HG03469 (cell line): Measurements from ENCODE around the gene LDLRAP1.

Experiments
- ATAC-seq: cut with Tn5 transposase; IDR thresholded peaks from one replicate; pipeline ENCODE4 v1.9.1; 2021; ENCODE audit warnings: mild to moderate bottlenecking, moderate library complexity, moderate number of reproducible peaks; ENCODE audit not compliant: unreplicated experiment

LDLRAP1 gene

DNA sequence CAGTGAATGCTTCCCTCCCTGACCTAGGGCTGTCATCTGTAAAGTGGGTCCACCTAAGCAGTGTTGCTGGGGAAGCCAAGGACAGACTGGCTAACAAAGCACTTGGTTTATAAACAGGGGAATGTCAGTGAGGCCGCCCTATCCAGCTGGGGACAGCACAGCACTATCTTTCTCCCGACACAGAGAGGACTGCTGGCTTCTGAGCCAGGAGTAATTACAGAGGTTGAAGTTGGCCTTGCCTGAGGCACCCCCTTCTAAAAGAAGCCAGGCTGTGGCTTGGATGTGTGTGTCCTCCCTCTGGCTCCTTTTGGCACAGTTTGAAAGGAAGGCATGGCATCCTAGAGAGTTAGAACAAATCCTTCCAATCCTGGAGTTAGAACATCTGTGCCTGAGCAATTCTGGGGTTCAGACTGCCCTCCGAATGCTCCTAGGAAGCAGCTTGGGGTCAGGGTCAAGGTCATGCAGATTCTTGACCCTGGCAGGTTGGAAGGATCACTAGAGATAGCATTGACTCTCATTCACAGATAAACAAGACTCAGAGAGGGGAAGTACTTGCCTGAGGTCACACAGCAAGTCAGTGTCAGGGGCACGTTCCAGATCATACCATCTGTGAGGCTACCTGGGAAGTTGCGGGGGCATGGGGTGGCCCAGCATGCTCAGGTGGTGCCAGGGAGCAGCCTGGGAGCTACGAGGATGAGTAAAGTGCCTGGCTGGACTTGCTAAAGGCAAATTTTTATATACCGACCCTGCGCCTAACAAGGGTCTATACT is 1.3 kb upstream of the LDLRAP1 start:
- ATAC-seq = no peak

DNA sequence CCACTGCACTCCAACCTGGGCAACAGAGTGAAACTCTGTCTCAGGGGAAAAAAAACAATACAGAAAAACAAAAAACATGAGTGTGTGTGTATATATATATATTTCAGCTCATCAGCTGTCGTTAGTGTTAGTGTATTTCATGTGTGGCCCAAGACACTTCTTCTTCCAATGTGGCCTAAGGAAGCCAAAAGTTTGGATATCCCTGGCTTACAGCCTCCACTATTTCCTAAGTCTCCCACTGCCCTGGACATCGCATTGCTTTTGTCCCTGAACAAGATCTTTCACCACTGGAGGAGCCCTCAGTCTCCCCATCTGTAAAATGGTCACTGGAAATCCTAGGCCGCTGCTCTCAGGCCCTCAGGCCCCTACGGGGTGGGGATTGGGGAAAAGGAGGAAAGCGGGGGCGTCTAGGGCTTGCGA is 391 bp upstream of the LDLRAP1 start:
- no peak for ATAC-seq

DNA sequence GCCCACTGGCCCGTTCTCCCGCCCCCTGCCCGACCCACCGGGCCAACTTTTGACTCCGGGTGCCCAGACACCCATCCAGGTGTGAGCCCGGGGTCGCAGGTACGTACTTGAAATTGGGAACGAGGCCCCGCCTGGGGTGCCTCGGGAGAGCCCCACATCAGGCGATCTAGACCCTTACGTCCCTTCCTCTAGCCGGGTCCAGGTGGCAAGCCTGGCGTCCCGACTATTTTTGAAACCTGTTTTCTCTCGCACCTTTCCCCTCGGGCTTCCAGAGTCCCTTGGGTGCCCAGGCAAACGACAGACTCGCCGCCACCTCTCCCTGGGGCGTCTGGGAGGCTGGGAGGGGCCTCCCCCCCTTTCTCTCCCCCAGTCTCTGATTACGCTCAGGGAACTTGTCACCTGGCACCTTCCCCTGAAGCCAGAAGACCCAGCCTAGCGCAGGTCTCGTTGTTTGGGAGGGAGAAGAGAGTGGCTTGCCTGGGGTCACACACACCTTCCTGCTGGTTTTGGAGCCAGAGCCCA is 898 bp downstream of the LDLRAP1 start:
- ATAC-seq = no peak

DNA sequence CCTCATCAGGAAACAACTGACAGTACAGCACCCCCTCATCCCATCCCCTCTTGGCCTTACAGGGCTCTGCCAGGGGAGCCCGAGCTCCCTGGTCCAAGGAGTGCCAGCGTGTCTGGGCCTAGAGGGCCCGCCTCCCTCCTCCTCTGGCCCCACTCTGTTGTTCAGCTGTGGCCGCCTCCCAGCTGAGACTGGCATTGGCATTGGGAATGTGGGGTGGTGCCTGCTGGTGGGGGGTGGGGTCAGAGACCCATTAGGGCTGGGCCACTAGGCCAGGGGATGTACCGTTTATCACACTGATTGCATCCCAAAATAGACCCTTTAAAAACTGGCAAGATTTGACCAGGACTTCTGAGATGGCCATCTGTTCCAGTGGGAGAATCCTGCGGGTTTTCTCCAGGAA is 1.4 kb downstream of the LDLRAP1 start:
- ATAC-seq = no peak

DNA sequence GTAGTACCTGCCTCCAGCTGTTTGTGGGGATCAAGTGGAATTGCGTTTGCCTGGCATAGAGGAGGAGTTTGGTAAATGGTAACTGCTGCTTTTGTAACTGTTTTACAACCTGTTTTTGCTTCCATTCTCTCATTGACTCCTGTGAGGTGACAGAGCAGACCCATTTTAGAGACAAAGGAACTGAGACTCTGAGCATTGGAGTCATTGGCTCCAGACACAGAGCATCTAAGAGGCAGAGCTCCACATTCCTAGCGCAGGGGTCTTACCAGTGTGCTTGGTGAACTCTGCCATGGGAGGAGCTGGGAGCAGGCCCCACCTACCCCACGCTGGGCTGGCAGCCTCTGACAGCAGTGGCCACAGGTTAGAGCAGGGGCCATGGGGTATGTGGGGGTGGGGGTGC is 2.4 kb downstream of the LDLRAP1 start:
- no peak for ATAC-seq

DNA sequence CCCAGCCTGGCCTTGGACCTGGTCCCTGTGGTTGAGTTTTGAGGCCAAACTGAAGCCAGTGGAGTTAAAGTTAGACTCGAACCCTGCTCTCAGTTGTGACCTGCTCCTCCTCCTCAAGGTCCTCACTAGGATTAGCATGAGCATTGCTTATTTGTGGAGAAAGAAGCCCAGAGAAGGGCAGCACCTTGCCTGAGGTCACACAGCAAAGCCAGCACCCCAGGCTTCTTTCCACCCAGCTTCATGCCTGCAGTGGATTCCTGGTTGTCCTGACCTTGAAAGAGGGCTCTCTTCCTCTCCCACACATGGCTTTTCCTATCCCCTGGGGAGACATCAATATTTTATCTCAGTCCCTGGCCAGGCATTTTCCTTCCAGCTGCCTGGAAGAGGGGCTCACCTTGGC is 2.8 kb downstream of the LDLRAP1 start:
- ATAC-seq = no peak

DNA sequence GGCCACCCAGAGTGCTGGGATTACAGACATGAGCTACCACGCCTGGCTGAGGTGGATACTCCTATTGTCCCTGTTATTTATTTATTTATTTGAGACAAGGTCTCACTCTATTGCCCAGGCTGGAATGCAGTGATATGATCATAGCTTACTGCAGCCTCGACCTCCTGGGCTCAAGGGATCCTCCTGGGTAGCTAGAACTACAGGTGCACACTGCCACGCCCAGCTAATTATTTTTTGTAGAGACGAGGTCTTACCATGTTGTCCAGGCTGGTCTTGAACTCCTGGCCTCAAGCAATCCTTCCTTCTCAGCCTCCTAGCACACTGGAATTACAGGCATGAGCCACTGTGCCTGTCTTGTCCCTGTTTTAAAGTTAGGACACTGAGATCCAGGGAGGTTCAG is 5.2 kb downstream of the LDLRAP1 start:
- no peak for ATAC-seq

DNA sequence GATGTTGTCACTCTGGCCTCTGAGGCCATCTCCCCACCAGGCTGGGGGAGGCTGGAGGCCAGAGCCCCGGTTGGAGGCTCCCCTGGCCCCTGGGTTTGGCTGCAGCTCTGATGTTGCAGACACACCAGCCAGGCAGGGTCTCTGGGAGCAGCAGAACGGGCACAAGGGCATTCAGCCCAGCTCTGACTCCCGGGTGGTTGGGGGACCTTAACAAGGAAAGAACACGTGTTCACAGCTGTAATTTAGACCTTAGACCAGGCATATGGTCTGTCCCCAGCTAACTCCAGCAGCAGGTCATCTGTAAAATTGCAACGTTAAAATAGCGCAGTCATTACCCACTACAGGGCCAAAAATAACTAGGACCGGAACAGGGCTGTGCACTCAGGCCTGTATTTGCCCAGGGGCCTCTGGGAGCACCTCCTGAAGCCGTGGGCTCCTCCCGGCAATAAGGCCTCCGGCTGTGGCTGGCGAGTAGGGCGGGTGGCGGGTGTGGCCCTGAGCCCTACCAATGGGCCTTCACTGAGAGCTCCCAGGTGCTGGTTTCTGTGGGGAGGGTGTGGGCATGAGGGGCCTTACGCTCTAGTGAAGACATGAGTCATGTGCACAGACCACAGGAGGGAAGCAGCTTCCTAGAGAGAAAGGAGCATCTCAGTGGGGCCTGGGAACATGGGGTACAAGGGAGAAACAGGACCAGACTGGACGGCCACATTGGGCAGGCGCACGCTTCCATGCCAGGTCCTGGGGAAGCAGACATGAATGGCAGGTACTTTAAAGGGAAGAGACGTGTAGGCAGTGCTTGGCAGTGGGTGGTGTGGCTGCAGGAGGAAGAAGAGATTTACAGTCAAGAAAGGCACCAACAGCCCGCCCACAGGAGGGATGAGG is 6.1 kb downstream of the LDLRAP1 start:
- peak; percentile 72 for ATAC-seq

DNA sequence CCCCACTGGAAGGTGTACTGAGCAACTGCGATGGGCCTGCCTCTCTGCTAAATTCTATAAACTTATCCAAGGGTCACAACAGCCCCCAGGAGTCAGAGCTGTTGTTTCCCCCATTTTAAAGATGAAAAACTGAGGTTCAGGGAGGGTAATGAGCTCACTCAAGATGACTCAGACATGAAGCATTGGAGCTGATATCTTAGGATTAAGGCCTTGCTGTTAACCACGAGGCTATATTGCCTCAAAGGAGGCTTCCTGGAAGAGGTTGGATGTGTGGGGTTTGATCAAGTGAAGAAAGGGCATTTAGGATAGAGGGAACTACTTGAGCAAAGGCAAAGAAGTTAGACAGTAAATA is 6.7 kb downstream of the LDLRAP1 start:
- ATAC-seq = no peak

DNA sequence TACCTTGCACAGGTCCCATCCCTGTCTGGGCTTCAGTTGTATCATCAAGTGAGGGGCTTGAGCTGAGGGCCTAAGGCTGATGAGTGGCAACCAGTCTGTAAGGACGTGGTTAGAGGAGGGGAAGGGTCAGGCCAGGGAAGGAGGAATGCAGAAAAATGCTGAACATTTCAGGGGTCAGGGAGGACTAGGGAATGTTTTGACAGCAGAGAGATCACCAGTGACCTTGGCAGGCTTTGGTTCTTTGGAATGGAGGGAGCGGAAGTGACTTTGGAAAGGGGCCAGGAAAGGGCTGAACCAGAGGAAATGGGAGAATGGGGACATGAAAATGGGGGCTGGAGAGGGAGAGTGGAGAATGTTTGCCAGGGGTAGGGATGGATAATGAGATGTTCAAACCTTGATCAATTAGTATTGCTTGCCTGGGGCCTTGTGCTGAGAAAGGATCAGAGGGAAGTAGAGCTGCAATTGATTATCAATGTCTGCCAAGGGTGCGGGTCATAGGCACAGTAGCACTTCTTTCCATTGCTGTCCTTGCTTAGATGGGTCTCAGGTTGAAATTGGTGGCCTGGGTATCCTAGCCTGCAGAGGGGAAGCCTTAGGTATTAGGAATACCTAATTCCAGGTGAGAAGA is 7.4 kb downstream of the LDLRAP1 start:
- ATAC-seq = no peak

DNA sequence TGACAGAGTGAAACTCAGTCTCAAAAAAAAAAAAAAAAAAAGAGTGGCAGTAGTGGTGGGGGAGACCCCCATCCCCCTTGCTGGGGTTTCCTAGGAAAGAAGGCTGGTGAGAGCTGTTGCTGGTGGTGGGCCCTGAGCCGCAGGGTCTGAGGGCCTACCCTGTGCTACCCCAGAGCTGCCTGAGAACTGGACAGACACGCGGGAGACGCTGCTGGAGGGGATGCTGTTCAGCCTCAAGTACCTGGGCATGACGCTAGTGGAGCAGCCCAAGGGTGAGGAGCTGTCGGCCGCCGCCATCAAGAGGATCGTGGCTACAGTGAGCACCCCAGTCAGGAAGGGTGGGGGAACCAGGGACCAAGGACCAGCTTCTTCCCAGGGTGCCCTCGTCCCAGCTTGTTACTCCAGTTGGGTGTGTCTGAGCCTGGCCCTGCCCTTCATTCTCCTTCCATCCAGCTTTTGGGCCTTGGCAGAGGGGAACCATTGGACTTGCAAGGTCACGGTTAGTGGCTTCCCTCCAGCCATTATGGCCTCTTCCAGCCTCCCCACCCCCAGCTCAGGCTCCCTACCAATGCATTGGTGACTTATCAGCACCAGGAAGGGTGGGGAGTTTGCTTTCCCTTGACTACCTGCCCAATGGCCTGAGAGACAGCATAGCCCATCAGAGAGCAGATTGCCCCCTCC is 10.5 kb downstream of the LDLRAP1 start:
- ATAC-seq = no peak

DNA sequence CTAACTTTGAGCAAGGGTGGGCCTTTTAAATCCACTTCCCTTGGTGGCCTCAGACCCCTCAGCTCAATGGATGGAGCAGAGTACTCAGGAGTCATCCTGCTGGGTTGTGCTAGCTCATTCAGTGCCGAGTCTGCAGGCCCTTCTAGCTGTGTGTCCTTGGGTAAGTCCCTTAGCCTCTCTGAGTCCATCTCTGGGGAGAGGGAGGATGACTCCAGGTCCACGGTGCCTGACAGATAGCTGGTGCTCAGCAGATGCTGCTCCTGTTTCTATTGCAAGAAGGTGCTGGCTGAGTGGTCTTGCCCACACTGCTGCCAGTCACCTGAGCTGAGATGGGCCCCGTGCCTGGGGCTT is 11.0 kb downstream of the LDLRAP1 start:
- ATAC-seq = no peak

DNA sequence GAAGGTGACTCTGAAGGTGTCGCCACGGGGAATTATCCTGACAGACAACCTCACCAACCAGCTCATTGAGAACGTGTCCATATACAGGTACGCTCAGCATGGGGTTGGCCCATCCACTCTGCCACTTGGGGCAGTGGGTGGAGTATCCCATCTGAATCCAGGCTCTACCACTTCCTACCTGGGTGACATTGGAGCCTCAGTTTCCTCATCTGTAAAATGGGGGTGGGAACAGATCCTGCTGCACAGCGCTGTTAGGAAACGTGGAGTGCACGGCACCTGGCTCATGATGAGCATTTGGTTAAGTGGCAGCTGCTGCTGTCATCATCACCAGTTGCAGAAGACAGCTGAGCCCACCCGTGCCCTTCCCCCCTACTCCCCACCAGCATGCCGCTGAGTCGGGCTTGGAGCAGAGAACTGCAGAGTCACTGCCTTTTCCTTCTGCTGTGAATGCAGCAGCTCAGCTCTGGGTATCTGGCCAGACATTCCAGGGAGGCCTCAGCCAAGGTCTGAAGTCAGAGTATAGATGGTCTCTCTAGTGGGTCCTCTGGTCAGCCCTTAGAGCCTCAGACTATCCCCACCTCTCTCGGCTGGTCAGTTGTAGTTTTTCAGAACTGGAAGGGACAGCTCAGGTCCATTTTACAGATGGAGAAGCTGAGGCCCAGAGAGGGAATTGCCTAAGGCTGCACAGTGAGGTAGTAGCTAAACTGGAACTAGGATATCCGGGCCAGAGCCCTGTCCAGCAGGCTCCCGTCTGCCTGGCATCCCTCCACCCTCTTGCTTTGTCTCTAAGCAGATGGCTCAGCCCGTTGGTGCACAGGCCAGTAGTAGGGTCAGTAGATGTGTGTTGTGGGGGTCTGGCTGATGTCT is 11.7 kb downstream of the LDLRAP1 start:
- ATAC-seq = no peak

DNA sequence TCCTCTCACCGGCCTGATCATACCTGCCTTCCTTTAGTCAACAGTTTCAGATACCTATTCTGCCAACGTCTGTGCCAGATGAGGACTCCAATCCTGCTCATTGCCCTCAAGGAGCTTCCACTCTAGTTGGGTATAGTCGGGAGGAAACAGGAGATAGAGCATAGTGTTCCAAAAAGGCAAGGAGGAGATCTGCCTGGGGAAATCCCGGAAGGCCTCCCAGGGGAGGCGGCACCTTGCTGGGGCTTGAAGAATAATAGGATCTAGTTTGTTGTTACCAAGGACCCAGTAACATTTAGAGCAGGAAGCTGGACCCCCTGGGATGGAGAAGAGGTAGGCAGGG is 12.3 kb downstream of the LDLRAP1 start:
- no peak for ATAC-seq

DNA sequence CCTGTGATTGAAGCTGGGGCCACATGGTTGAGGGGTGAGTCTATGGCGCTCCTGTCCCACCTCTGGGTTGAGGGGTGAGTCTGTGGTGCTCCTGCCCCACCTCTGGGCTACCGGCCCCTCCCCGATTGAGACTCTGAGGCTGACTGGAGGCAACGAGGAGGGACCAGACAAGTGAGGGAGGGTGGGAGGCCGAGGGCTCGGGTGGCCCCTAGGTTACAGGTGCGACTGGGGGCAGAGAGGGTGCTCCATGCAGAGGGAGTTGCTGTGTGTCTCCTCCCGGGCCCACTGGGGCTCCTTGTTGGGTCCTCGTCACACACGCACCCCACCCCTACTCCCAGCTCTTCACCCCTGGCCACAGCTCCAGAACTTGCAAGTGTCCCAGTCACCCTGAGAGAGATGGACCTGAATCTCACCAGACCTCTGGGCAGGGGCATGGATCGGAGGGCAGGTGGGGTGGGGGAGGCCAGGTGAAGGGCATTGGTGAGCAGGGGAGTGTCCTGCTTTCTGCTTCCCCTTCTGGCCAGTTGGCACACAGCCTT is 12.8 kb downstream of the LDLRAP1 start:
- ATAC-seq = no peak

DNA sequence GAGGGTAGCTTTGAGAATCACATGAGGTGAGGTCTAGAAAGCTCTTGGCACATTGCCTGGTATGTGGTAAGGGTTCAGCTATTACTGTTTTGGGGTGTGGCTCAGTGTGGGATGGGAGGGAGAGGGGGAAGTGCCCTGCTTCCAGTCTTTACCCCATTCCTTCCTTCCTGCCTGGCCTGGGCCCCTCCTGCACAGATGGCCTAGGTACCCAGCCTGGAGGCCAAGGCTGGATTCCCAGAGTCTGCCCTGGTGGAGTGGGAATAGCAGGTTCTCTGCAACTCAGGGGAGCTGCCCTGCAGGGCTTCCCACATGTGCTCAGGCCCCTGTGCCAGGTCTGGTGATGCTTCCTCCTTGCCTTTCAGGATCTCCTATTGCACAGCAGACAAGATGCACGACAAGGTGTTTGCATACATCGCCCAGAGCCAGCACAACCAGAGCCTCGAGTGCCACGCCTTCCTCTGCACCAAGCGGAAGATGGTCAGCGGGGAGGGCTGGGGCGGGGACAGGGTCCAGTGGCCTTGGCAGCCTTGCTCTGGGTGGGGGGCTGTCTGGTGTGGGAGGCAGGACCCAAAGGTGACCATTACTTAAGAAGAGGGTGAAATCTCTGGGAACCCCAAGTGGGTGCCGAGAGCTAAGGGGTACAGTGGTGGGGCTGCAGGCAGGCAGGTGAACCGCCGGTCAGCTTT is 13.5 kb downstream of the LDLRAP1 start:
- no peak for ATAC-seq

DNA sequence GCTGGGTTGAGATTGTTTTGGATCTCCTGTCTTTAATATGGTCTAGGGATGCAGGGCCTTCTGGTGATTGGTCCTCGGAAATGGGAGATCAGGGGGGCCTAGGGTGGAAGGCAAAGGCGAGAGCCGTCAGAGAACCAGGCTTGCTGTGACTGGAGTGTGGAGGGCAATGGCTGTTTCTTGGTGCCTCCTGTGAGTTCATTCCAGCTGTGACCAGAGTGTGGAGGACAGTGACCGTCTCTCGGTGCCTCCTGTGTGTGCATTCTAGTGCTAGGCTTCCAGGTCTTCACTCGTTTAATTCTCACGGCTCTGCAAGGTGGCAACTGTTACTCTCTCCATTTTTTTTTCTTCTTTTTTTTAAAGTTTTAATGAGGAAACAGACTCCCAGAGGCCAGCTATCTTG is 14.1 kb downstream of the LDLRAP1 start:
- ATAC-seq = no peak

DNA sequence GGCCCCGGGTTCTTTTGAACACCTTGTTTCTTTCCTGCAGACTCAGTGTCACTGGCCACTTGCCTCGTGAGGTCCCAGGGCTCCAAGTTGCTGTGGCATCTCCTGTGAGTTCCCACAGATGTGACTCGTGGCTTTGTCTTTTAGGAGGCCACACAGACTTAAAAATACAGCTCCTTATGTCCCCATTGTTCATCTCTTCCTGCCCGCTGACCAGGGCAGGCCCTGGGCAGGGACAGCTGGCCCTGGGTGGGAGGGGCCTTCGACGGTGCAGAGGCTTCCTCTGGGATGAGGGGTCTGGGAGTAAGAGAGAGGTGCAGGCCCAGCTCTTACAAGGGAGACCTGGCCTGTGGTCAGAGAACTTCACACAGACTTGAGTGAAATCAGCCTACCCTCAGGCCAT is 15.6 kb downstream of the LDLRAP1 start:
- ATAC-seq = no peak

DNA sequence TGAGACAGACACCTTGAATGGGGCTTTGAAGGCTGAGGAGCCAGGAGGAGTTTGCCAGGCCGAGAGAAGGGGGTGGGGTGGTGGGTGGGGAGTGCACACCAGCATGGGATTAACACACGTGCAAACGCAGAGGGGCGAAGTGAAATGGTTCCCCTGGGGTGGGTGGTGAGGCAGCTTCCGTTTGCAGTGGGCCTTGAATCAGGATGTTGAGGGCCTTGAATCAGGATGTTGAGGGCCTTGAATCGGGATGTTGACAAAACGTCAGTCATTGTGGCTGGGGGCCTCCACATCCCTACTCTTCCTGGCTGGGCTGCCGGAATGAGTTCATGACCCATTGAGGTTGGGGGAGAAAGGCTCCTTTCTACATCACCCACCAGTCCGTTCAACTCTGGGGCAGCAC is 16.6 kb downstream of the LDLRAP1 start:
- no peak for ATAC-seq
